Hematopoietic multipotent progenitor cell treated with erythropoietin and hydrocortisone succinate and interleukin-3 and kit ligand, for 15 days (in vitro differentiated cells): Measurements from ENCODE around the gene SLC38A1.
"Not testable (repeated sequence)": the region's sequence is repeated elsewhere in the genome, so short reads cannot be mapped to it uniquely, and the experiment has no call there.

ENCODE experiments used
- DNase-seq: peaks from one replicate; pipeline ENCODE4 v3.0.0-alpha.2; 2015; ENCODE audit warnings: low spot score

Gene SLC38A1

GRCh38 chr12:46164186-46164761 is 104.6 kb downstream of the SLC38A1 start:
- DNase-seq = no peak

- not testable (repeated sequence) for DNase-seq
These were observed 106.2 kb downstream of the SLC38A1 start for GRCh38 chr12:46162549-46163076.

GRCh38 chr12:46160981-46161690 is 107.7 kb downstream of the SLC38A1 start:
- DNase-seq = no peak

- DNase-seq = no peak
These were observed 108.5 kb downstream of the SLC38A1 start for GRCh38 chr12:46160101-46160980.

GRCh38 chr12:46159309-46159901 is 109.4 kb downstream of the SLC38A1 start:
- DNase-seq = no peak

GRCh38 chr12:46158501-46158900 is 110.3 kb downstream of the SLC38A1 start:
- no peak for DNase-seq

- no peak for DNase-seq
These were observed 114.4 kb downstream of the SLC38A1 start for GRCh38 chr12:46154221-46154985.

GRCh38 chr12:46153268-46153872 is 115.5 kb downstream of the SLC38A1 start:
- no peak for DNase-seq

GRCh38 chr12:46152456-46152855 is 116.4 kb downstream of the SLC38A1 start:
- no peak for DNase-seq

- DNase-seq = no peak
These were observed 118.1 kb downstream of the SLC38A1 start for GRCh38 chr12:46150735-46151134.

- DNase-seq = no peak
These were observed 118.9 kb downstream of the SLC38A1 start for GRCh38 chr12:46149905-46150304.

GRCh38 chr12:46149079-46149464 is 119.8 kb downstream of the SLC38A1 start:
- DNase-seq = no peak

GRCh38 chr12:46148327-46149078 is 120.3 kb downstream of the SLC38A1 start:
- DNase-seq = no peak

GRCh38 chr12:46147144-46147543 is 121.7 kb downstream of the SLC38A1 start:
- DNase-seq = no peak

GRCh38 chr12:46145881-46146280 is 123.0 kb downstream of the SLC38A1 start:
- DNase-seq = no peak

GRCh38 chr12:46144433-46144832 is 124.4 kb downstream of the SLC38A1 start:
- DNase-seq = no peak

GRCh38 chr12:46136249-46136648 is 132.6 kb downstream of the SLC38A1 start:
- DNase-seq = no peak

GRCh38 chr12:46135750-46136149 is 133.1 kb downstream of the SLC38A1 start:
- DNase-seq = no peak

- DNase-seq = no peak
These were observed 134.0 kb downstream of the SLC38A1 start for GRCh38 chr12:46134852-46135251.

GRCh38 chr12:46134205-46134811 is 134.5 kb downstream of the SLC38A1 start:
- DNase-seq = no peak
